Measurements from ENCODE around the gene TBC1D22A. TPM values are rescaled to one million over a fixed set of nuclear protein-coding genes. Genes with fewer than 3 reads are reported as not detected.

TBC1D22A gene
- total and polyA plus RNA-seq, 11 donors: 9.4 to 30.7 (median 18.6) TPM

GRCh38 chr22:47187176-47187957 is 424.9 kb downstream of the TBC1D22A start:
- Histone ChIP-seq H3K4me1 (no peaks in the 10 kb centered on the region), H3K36me3 (no peaks in the 10 kb centered on the region), H3K9me3 (peaks cover 0 to 35% (median 14%) of the 10 kb centered on the region in 12 donors), H3K4me3 (no peak overlapping the region), H3K27ac (no peak overlapping the region), H3K27me3 (no peaks in the 10 kb centered on the region)
- WGBS, 4 donors: 92 to 94% (median 93%) methylated on average over 9 of the region's 9 CpGs
- DNase-seq: peak in 1 of 5 donors; percentile 1
- intact Hi-C loops (cut with DNase I): no loop called here
- TF ChIP-seq, protein P1, sequence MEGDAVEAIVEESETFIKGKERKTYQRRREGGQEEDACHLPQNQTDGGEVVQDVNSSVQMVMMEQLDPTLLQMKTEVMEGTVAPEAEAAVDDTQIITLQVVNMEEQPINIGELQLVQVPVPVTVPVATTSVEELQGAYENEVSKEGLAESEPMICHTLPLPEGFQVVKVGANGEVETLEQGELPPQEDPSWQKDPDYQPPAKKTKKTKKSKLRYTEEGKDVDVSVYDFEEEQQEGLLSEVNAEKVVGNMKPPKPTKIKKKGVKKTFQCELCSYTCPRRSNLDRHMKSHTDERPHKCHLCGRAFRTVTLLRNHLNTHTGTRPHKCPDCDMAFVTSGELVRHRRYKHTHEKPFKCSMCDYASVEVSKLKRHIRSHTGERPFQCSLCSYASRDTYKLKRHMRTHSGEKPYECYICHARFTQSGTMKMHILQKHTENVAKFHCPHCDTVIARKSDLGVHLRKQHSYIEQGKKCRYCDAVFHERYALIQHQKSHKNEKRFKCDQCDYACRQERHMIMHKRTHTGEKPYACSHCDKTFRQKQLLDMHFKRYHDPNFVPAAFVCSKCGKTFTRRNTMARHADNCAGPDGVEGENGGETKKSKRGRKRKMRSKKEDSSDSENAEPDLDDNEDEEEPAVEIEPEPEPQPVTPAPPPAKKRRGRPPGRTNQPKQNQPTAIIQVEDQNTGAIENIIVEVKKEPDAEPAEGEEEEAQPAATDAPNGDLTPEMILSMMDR (IDR thresholded peaks at IDR 0.05): no peak
- TF ChIP-seq POLR2A (IDR thresholded peaks at IDR 0.05): no peak
- no peak for ATAC-seq

GRCh38 chr22:47188261-47189055 is 426.0 kb downstream of the TBC1D22A start:
- intact Hi-C loops (cut with DNase I): no loop called here
- H3K9me3 ChIP-seq: peaks cover 0 to 29% (median 14%) of the 10 kb centered on the region in 12 donors
- H3K27me3 ChIP-seq: no peaks in the 10 kb centered on the region
- no peak overlapping the region for H3K4me3 ChIP-seq
- H3K36me3 ChIP-seq: no peaks in the 10 kb centered on the region
- WGBS, 4 donors: 66 to 77% (median 74%) methylated on average over 14 to 17 of the region's 17 CpGs
- DNase-seq: peak in 3 of 5 donors; percentile 4 to 36 (median 16)
- no peak overlapping the region for H3K27ac ChIP-seq
- no peaks in the 10 kb centered on the region for H3K4me1 ChIP-seq
- no peak for TF ChIP-seq POLR2A (IDR thresholded peaks at IDR 0.05)
- TF ChIP-seq, protein P1 (IDR thresholded peaks at IDR 0.05): no peak
- no peak for ATAC-seq

DNA sequence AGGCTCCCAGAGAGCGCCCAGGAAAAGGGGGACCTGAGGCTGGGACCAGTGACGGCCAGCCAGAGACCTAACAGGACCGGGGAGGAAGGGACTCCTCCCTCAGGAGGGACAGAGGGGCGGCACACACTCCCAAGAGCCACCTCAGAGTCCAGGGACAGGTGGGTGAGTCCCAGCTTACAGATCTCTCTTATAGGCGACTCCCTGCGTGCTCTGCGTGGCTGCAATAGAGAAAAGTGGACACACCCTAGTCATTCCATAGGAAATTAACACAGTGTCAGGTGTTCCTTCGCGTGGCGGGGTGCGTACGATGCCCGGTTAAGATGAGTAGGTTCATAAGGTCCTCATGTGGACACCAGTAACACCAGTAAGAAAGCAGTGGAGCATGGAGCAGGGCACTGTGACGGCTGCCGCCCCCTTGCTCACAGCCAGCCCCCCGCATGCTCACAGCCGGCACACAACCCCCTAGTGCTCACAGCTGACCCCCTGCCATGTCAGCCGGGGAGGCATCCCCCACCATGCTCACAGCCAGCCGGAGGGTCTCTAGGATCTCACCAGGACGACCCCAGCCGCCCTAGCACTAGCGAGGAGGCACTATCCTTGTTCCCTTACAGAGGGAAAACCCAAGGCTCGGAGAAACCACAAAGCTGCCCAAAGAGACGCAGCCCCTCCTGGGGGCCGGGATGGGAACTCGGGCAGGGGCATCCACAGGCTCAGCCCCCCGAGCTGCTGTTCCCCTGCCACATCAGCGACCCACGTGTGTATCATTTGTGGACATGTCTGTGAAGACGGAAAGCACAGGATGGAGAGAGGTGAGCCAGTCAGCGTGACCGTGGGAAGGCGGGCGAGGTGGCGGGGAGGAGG is 426.8 kb downstream of the TBC1D22A start:
- Histone ChIP-seq H3K4me1 (no peaks in the 10 kb centered on the region), H3K4me3 (no peak overlapping the region), H3K27me3 (no peaks in the 10 kb centered on the region), H3K9me3 (peaks cover 0 to 23% (median 14%) of the 10 kb centered on the region in 12 donors), H3K27ac (no peak overlapping the region), H3K36me3 (no peaks in the 10 kb centered on the region)
- TF ChIP-seq POLR2A (IDR thresholded peaks at IDR 0.05): no peak
- intact Hi-C loops (cut with DNase I): no loop called here
- peak in 4 of 5 donors; percentile 3 to 39 (median 13) for DNase-seq
- WGBS, 4 donors: 88 to 90% (median 89%) methylated on average over 34 to 35 of the region's 35 CpGs
- no peak for ATAC-seq

- Histone ChIP-seq H3K27me3 (no peaks in the 10 kb centered on the region), H3K4me1 (no peaks in the 10 kb centered on the region), H3K27ac (no peak overlapping the region), H3K36me3 (no peaks in the 10 kb centered on the region), H3K4me3 (no peak overlapping the region), H3K9me3 (peaks cover 0 to 13% (median 7%) of the 10 kb centered on the region in 12 donors)
- 87 to 89% (median 88%) methylated on average over 21 to 23 of the region's 23 CpGs for WGBS, 4 donors
- DNase-seq (peak in 3 of 5 donors; percentile 3 to 48 (median 6)), ATAC-seq (no peak)
- TF ChIP-seq, protein P1 (IDR thresholded peaks at IDR 0.05): no peak
- no peak for TF ChIP-seq POLR2A (IDR thresholded peaks at IDR 0.05)
- intact Hi-C loops (cut with DNase I): no loop called here
These were observed 428.0 kb downstream of the TBC1D22A start for GRCh38 chr22:47190276-47190956.

Measured in heart left ventricle (tissue), 16 donors.